Hepatocyte (in vitro differentiated cells): Measurements from ENCODE around the gene CYP2S1.

Source experiments
- EZH2 ChIP-seq: fragments of 200-600 bp; sonication (generic); IDR thresholded peaks from 2 replicates; pipeline ENCODE4 v1.6.1; 2016; ENCODE audit warnings: antibody characterized with exemption, mild to moderate bottlenecking, borderline replicate concordance
- EZH2phosphoT487 ChIP-seq: fragments of 200-600 bp; sonication (generic); IDR thresholded peaks from one replicate; pipeline ENCODE4 v1.6.1; 2018; ENCODE audit warnings: antibody characterized with exemption, mild to moderate bottlenecking, low read depth, moderate library complexity; ENCODE audit not compliant: unreplicated experiment, severe bottlenecking
- TF ChIP-seq, protein P1 (sequence below): fragments of 200-600 bp; sonication (generic); IDR thresholded peaks from 2 replicates; pipeline ENCODE4 v1.5.1; 2016; ENCODE audit warnings: antibody characterized with exemption, mild to moderate bottlenecking; ENCODE audit not compliant: poor library complexity

DNA sequence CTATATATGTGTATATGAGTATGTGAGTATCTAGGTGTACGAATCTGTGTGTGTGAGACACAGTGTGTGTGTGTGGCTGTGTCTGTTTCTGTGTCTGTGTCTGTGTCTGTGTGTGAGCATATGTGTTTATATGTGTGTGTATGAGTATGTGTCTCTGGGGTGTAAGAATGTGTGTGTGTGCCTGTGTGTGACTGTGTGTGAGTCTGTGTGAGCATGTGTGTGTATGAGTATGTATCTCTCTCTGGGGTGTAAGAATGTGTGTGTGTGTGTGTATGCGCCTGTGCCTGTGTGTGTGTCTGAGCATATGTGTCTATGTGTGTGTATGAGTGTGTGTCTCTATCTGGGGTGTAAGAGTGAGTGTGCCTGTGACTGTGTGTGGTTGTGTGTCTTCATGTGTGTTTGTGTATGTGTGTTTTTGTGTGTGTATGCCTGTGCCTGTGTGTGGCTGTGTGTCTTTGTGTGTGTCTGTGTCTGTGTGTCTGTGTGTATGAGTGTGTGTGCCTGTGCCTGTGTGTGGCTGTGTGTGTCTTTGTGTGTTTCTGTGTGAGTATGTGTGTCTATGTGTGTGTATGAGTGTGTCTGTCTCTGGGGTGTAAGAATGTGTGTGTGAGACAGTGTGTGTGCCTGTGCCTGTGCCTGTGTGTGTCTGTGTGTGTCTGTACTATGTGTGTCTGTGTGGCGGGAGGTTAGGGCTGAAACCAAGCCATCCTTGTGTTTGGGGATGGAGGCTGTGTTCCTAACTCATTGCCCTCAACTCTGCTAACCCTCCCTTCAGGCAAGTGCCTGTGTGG, 37.2 kb downstream of the CYP2S1 start:
- no peak for TF ChIP-seq EZH2
- TF ChIP-seq, protein P1, sequence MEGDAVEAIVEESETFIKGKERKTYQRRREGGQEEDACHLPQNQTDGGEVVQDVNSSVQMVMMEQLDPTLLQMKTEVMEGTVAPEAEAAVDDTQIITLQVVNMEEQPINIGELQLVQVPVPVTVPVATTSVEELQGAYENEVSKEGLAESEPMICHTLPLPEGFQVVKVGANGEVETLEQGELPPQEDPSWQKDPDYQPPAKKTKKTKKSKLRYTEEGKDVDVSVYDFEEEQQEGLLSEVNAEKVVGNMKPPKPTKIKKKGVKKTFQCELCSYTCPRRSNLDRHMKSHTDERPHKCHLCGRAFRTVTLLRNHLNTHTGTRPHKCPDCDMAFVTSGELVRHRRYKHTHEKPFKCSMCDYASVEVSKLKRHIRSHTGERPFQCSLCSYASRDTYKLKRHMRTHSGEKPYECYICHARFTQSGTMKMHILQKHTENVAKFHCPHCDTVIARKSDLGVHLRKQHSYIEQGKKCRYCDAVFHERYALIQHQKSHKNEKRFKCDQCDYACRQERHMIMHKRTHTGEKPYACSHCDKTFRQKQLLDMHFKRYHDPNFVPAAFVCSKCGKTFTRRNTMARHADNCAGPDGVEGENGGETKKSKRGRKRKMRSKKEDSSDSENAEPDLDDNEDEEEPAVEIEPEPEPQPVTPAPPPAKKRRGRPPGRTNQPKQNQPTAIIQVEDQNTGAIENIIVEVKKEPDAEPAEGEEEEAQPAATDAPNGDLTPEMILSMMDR, result no peak
- no peak for TF ChIP-seq EZH2phosphoT487
